Measurements from ENCODE around the gene TXN2.

TXN2 gene

DNA sequence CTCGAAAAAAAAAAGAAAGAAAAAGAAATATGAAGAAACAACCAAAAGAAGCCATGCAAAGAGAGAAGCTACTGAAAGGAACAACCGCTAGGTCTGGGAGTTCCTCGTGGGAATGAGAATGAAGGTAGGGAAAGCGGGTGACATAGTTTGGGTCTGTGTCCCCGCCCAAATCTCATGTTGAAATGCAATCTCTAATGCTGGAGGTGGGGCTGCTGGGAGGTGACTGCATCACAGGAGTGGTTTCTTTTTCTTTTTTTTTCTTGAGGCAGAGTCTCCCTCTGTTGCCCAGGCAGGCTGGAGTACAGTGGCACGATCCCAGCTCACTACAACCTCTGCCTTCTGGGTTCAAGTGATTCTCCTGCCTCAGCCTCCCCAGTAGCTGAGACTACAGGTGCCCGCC, 9.7 kb upstream of the TXN2 start:
- peaks cover 4% of the 10 kb centered on the region for H3K27me3 Mint-ChIP-seq (ENCODE audit: low read depth, poor library complexity)

DNA sequence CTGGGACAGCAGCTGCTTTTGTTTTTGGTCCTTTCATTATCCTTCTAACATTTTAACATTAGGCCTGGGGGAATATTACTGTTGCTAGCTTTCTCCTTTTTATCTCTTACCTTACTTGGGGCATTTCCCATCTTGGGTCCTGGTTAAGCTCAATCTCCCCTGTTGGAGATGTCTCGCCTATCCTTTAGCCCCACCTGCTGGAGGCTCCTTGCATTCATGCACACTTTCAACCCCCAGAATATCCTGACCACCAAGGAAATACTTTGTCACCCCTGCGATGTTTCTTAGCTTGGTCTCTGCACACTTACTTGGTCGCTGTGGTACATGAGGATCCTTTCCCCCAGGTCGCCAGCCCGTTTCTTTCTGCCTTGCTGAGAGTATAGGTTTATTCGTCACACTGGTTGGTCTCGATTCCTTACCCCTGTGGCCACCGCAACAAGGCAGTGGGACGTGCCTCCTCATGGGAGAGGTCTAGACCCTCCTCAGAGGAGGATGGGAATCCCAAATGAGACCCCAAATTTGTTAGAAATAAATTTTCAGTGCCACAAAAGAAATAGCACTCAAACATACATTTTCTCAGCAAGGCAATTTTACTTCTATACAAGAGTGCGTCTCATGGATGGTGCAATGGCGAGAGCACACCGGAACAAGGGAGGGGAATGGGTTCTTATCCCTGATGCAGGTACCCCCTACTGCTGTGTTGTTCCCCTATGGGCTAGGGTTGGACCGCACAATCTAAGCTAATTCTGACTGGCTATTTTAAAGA, 5.4 kb upstream of the TXN2 start:
- peak; percentile 67 for DNase-seq
- H3K27me3 Mint-ChIP-seq (ENCODE audit: low read depth, poor library complexity), result peaks cover 19% of the 10 kb centered on the region
- peaks cover 1% of the 10 kb centered on the region for H3K4me1 Mint-ChIP-seq
- TF ChIP-seq, protein P1, sequence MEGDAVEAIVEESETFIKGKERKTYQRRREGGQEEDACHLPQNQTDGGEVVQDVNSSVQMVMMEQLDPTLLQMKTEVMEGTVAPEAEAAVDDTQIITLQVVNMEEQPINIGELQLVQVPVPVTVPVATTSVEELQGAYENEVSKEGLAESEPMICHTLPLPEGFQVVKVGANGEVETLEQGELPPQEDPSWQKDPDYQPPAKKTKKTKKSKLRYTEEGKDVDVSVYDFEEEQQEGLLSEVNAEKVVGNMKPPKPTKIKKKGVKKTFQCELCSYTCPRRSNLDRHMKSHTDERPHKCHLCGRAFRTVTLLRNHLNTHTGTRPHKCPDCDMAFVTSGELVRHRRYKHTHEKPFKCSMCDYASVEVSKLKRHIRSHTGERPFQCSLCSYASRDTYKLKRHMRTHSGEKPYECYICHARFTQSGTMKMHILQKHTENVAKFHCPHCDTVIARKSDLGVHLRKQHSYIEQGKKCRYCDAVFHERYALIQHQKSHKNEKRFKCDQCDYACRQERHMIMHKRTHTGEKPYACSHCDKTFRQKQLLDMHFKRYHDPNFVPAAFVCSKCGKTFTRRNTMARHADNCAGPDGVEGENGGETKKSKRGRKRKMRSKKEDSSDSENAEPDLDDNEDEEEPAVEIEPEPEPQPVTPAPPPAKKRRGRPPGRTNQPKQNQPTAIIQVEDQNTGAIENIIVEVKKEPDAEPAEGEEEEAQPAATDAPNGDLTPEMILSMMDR (IDR thresholded peaks at IDR 0.05), result peak; percentile 55
- peaks cover 9% of the 10 kb centered on the region for H3K9me3 Mint-ChIP-seq
- H3K4me3 Mint-ChIP-seq, result no peak overlapping the region
- H3K36me3 Mint-ChIP-seq (ENCODE audit: low read depth), result peaks cover 26% of the 10 kb centered on the region
- H3K27ac Mint-ChIP-seq, result no peak overlapping the region

More for the DNA sequence above, 9.7 kb upstream of the TXN2 start:
- TF ChIP-seq, protein P1 (IDR thresholded peaks at IDR 0.05), result no peak
- Mint-ChIP-seq H3K27ac (no peak overlapping the region), H3K36me3 (ENCODE audit: low read depth) (peaks cover 45% of the 10 kb centered on the region), H3K9me3 (no peaks in the 10 kb centered on the region), H3K4me3 (no peak overlapping the region), H3K4me1 (peaks cover 19% of the 10 kb centered on the region)
- no peak for DNase-seq

DNA sequence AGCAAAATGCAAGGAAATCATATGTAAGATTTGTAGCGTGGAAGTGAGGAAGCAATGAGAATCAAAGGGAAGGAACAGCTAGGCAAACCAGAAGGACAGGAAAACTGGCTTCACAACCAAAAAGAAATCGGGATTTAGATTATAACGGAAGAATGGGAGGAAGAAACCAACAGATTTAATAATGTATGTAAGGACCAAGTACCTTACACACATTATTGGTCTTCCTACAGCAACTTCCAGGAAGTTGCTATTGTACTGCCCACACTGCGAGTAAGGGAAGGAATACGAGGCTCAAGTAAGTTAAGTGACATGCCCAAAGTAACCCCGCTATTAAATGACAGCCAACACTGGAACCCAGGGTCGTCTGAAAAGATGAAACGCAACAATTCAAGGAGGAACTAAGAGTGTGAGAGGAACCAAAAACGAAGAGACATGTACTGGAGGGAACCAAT, 473 bp downstream of the TXN2 start:
- peaks cover 9% of the 10 kb centered on the region for H3K9me3 Mint-ChIP-seq
- peaks cover 13% of the 10 kb centered on the region for H3K36me3 Mint-ChIP-seq (ENCODE audit: low read depth)
- peaks cover 21% of the 10 kb centered on the region for H3K27me3 Mint-ChIP-seq (ENCODE audit: low read depth, poor library complexity)
- DNase-seq, result no peak
- H3K4me1 Mint-ChIP-seq, result peaks cover 14% of the 10 kb centered on the region
- peak overlapping the region; percentile 95 for H3K4me3 Mint-ChIP-seq
- peak overlapping the region; percentile 78 for H3K27ac Mint-ChIP-seq
- TF ChIP-seq, protein P1 (IDR thresholded peaks at IDR 0.05), result no peak

DNA sequence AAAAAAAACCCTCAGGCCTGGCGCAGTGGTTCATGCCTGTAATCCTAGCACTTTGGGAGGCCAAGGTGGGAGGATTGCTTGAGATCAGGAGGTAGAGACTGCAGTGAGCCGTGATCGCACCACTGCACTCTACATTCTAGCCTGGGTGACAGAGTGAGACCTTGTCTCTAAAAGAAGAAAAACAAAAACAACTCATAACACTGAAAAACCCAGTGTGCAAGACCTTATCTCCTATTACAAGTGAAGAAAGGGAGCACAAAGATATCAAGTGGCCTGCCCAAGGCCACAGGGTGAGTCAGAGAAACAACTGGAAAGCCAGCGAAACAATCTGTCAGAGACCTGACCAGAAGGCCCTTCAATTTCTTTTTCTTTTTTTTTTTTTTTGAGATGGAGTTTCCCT, 2.5 kb downstream of the TXN2 start:
- Mint-ChIP-seq H3K27me3 (ENCODE audit: low read depth, poor library complexity) (peaks cover 13% of the 10 kb centered on the region), H3K27ac (no peak overlapping the region), H3K9me3 (peaks cover 9% of the 10 kb centered on the region), H3K36me3 (ENCODE audit: low read depth) (peaks cover 22% of the 10 kb centered on the region), H3K4me1 (peaks cover 14% of the 10 kb centered on the region), H3K4me3 (no peak overlapping the region)
- TF ChIP-seq, protein P1 (IDR thresholded peaks at IDR 0.05), result no peak
- no peak for DNase-seq

DNA sequence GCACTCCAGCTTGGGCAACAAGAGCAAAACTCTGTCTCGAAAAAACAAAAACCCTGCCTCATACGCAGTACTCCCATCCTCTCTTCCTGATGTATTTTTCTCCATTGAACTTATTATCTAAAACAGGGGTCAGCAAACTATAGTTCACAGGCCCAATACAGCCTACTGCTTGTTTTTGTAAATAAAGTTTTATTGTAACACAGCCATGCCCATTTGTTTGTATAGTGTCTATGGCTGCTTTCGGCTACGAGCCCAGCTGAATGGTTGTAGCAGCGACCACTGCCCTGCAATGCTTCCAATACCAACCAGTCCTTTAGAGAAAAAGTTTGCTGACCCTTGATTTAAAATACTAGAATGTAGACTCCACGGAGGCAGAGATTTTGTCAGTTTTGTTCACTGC, 6.1 kb downstream of the TXN2 start:
- H3K4me1 Mint-ChIP-seq, result peaks cover 4% of the 10 kb centered on the region
- H3K9me3 Mint-ChIP-seq, result no peaks in the 10 kb centered on the region
- TF ChIP-seq, protein P1 (IDR thresholded peaks at IDR 0.05), result no peak
- peaks cover 30% of the 10 kb centered on the region for H3K36me3 Mint-ChIP-seq (ENCODE audit: low read depth)
- H3K27ac Mint-ChIP-seq, result no peak overlapping the region
- H3K27me3 Mint-ChIP-seq (ENCODE audit: low read depth, poor library complexity), result no peaks in the 10 kb centered on the region
- H3K4me3 Mint-ChIP-seq, result no peak overlapping the region
- no peak for DNase-seq

DNA sequence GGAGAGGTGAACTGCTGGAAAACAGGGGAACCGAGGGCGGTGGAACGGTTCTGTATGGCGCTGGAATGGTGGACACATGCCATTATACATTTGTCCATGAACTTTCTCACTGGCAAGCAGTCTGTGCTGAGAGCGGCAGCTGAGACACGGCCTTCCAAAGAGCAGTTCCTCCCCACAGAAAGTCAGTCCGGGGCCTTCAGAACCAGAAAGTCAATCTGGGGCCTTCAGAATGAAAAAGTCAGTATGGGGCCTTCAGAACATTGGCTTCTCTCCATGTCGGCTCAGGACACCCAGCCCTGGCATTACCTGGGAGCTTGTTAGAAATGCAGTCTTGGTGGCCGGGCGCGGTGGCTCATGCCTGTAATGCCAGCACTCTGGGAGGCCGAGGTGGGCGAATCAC, 8.8 kb downstream of the TXN2 start:
- H3K4me3 Mint-ChIP-seq, result no peak overlapping the region
- H3K27me3 Mint-ChIP-seq (ENCODE audit: low read depth, poor library complexity), result no peaks in the 10 kb centered on the region
- peaks cover 30% of the 10 kb centered on the region for H3K36me3 Mint-ChIP-seq (ENCODE audit: low read depth)
- H3K9me3 Mint-ChIP-seq, result no peaks in the 10 kb centered on the region
- TF ChIP-seq, protein P1 (IDR thresholded peaks at IDR 0.05), result no peak
- H3K27ac Mint-ChIP-seq, result peak overlapping the region; percentile 67
- no peak for DNase-seq
- H3K4me1 Mint-ChIP-seq, result peaks cover 6% of the 10 kb centered on the region

Data from nephron progenitor cell (in vitro differentiated cells).